HG03469 (cell line): ENCODE measurements around the gene SUGP2.

Experiments
- ATAC-seq: cut with Tn5 transposase; IDR thresholded peaks from one replicate; pipeline ENCODE4 v1.9.1; 2021; ENCODE audit warnings: mild to moderate bottlenecking, moderate library complexity, moderate number of reproducible peaks; ENCODE audit not compliant: unreplicated experiment

Gene SUGP2

DNA sequence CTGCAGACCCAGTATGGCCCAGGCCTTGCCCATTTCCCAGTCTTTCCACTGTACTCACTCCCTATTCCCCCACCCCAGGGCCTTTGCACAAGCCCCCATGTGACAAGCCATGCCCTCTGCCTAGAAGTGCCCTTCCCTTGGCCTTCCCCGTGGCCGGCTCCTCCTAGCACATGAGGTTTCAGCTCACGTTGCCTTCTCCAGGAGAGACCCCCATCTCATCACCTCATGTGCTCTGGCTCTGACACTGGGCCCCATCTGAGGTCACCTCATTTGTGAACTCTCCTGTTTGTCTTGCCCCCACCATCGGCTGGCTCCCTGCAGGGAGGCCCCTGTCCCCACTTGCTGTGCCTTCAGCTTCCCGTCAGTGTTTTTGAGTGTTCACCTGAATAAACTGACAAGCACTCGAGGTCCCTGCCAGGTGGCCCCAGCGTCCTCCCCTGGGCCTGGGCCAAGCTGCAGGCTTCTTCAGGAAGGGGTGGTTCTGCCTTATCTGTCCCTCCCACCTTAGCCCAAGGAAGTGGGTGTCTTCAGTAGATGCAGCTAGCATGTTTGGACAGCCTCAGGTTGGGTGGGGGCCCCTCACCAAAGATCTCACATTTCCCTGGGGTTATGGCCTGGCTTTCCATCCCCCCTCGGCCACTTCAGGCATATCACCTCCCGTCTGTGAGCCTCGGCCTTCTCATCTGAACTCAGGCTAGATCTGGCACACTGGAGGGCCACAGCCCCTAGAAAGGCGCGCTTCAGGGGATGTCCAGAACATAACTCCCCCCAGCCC is 26.7 kb upstream of the SUGP2 start:
- no peak for ATAC-seq

DNA sequence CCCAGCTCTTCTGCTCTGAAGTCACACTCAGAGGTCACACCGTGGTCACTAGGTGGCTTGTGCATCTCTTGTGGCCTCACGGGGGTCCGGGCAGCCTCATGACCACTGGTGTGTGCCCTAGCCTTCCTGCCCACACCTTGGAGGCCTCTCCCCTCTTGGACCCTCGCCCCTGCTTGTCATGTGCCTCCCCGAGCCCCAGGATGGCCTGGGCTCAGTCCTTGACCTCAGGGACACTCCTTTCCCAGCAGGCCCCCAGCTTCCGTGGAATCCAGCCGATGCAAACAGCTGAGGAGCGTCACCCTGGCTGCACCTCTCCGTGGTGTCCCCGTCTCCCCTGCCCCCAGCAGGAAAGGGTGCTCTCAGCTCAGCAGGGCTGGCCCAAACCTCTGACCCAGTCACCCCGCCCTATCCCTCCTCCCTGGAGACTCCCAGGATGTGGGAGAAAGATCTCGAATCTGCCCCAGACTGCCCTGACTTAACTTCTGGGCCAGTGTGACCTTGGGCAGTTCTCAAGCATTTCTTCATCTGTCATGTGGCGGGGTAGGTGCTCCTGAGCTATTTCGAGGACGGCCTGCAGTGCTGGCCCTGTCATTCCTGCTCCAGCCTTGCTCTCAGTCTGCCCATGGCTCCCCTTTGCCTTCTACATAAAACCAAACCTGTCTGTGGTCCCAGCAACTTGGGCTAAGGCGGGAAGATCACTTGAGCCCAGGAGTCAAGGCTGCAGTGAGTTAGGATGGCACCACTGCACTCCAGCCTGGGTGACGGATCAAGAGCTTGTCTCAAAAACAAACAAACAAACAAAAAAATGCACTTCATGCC is 25.9 kb upstream of the SUGP2 start:
- ATAC-seq, result no peak

DNA sequence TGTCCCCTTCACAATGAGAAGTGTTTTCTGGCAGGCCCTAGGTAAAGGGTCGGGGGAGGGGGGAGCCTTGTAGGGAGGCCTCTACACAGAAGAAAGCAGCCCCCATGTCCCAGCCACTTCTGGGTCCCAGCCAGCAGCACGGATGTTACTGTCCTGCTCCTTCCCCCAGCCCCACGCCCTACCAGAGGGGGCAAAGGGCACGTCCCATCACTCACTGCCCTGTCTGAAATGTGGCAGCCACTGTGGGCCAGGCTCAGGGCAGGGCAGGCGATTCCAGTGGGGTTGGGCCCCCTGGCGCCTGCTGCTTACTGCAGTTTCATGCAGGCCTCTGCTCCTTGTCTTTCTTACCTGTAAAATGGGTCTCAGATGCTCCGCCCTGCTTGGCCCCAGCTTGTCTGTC is 24.4 kb upstream of the SUGP2 start:
- ATAC-seq, result no peak

DNA sequence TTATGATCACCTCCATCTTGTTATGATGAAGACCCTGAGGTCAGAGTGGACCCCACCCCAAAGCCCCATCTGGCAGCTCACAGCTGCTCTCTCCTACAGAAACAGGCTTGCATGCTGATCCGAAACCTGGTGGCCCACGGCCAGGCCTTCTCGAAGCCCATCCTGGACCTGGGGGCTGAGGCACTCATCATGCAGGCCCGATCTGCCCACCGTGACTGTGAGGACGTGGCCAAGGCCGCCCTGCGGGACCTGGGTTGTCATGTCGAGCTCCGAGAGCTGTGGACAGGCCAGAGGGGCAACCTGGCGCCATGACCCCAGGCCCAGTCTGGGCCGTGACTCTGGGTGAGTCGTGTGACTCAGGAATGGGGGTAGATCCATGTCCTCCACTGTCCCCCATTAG is 24.0 kb upstream of the SUGP2 start:
- ATAC-seq, result no peak

DNA sequence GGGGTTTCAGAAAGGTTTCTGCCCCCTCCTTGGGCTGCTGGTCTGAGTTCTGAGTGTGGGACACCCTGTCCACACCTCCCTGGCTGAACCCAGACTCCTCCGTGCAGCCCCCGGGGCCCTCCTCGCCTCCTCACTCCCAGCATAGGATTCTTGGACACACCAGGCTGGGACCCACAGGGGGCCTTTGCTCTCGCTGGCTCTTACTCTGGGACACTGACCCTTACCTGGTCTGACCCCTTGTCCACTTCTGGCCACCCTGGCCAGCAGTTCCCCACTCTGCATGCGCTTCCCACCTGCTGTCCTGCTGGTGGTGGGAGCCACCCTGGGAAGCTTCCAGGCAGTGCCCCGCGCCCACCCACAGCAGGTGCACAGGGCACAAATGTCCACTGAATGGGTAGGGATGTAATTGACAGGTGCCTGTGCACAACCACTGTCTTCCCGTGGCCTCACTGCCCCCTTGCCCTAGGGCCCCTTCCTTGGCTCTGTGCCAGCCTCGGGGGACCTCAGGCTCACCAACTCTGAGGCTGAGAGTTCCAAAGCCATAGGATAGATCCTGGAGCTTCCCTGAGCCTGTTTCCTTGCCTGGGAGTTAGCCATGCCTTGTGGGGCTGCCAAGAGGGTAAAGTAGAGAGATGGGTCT is 23.4 kb upstream of the SUGP2 start:
- ATAC-seq, result no peak

DNA sequence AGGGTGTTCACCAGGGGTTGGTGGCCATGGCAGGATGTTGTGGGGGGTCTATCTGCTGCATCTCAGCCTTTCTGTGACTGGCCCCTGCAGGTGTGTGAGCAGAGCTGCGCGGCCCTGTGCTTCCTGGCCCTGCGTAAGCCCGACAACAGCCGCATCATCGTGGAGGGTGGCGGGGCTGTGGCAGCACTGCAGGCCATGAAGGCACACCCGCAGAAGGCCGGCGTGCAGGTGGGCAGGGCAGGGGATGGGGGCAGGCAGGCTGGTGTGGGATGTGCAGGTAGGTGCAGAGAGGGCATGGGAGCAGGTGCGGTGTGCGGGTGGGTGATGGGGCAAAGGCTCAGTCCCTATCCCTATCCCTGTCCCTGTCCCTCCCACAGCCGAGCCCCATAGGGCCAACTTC is 22.4 kb upstream of the SUGP2 start:
- no peak for ATAC-seq

DNA sequence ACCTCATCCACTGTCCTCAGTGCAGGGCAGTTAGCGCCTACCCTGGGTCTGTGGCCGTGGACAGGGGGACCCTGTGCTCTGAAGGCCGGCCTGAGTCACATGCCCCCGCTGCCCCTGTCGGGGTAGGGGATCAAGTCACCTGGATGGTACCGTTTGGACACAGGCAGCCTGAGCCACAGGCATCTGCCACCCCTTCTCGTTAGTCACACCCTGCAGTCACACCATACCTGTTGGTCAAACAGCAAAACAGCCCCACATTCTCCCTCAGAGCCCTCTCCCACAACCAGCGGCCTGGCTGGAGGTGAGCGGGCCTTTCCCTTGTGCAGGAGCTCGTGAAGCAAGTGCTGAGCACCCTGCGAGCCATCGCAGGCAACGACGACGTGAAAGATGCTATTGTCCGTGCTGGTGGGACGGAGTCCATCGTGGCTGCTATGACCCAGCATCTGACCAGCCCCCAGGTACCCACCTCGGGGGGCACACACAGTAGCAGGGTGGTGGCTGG is 21.7 kb upstream of the SUGP2 start:
- ATAC-seq, result no peak

DNA sequence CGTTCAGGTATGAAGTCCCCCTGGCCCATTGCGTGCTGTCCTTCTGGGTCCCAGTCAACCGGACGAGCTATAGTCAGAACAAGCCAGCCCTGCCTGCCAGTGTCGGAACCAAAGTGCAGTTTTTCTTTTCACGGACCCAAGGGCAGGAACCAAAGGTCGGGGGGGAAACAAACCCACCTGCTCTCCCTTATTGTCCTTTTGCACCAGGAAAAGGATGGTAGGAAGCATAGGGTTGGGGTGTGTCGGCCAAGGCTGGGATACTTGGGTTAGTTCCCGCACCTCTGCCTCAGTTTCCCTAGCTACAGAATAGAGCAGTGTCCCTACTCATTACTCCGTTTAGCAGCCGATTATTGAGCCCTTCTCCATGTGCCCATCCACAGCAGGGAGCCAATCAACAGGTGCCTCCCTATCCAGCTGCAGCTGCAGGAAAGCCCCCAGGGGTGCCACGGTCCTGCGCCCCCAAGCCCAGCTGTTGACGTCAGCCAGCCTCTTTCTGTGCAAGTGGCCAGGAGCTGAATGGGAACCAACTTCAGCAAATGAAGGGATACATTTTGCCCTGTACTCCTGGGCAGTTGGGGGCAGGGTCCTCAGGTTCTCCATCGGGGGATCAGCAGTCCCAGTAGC is 21.1 kb upstream of the SUGP2 start:
- ATAC-seq, result no peak

DNA sequence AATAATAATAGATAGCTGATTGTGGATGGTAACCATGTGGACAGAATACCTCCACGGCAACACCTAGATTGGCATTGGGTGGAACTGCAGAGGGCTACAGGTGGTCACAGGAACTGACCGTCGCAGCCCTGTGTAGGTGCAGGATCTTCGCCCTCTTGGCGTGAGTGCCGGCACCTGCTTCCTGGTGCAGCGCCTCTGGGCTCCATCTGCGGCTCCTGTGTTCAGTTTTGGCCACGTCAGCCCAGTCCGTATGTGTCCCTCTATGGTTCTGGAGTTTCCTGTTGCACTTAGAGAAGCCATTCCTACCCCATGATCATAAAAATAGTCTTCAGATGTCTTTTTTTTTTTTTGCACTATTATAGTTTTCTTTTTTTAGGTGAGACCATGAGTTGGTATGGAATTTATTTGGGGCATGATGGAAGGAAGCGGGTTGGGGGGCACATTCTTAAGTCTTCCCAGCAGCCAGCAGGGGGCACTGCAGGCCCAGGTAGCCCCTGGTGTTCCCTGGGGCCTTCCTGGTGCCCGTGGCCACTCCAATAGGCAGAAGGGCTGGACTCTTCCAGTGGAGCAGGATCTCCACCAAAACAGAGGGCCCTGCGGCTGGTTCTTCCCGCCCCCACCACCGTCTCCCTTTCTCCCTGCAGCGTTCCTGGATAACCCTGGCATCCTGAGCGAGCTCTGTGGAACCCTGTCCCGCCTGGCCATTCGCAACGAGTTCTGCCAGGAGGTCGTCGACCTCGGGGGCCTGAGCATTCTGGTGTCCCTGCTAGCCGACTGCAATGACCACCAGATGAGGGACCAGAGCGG is 20.4 kb upstream of the SUGP2 start:
- ATAC-seq, result no peak

DNA sequence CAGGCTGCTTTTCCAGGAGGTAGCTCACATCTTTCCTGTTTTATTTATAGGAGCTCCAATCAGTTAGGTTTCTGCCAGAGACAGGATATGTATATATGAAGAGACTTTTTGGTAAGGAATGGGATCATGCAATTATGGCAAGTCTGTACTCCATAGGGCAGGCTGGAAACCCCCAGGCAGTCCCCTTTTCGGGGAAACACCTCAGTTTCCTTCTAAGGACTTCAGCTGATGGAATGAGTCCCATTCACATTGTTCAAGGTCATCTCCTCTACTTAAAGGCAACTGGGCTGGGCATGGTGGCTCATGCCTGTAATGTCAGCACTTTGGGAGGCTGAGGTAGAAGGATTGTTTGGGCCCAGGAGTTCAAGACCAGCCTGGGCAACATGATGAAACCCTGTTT is 19.6 kb upstream of the SUGP2 start:
- ATAC-seq, result no peak

DNA sequence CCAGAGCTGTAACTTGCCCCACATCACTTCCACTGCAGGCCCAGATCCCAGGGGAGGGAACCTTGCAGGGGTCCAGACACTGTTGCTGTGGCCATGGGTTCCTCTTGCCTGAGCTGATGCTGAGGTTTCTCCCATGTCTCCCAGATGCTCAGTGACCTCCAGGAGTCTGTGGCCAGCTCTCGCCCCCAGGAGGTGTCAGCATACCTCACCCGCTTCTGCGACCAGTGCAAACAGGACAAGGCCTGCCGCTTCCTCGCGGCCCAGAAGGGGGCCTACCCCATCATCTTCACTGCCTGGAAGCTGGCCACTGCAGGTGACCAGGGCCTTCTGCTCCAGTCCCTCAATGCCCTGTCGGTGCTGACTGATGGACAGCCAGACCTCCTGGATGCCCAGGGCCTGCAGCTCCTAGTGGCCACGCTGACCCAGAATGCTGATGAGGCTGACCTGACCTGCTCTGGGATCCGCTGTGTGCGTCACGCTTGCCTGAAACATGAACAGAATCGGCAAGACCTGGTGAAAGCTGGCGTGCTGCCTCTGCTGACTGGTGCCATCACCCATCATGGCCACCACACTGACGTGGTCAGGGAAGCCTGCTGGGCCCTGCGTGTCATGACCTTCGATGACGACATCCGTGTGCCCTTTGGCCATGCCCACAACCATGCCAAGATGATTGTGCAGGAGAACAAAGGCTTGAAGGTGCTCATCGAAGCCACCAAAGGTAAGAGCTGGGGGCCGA is 18.3 kb upstream of the SUGP2 start:
- no peak for ATAC-seq

DNA sequence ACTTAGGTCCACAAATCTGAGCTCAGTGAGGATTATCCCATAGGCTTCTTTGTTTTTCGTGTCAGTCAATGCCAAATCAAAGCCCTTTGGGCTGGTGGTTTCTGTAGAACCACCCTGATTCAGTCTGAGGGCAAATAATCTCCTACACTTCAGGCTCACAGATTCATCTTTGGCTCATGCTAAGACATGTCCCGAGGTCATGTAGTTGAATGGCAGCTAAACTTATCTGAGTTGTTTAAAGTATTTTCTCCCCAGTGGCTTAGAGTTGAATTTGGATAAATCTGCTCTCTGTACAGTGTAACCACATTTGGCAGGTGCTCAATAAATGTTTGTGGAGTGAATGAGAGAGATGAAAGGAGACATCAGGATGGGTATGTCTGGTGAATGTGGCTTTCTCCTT is 17.4 kb upstream of the SUGP2 start:
- no peak for ATAC-seq

DNA sequence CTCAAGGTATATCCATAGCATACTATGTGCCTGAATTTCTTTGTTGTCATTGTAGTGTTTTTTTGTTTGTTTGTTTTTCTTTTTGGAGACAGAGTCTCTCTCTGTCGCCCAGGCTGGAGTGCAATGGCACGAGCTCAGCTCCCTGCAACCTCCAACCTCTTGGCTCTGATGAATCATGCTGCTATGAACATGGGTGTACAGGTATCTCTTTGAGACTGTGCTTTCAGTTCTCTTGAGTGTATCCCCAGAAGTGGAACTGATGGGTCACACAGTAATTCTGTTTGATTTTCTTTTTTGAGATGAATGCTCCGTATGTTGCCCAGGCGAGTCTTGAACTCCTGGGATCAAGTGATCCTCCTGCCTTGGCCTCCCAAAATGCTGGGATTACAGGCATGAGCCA is 16.8 kb upstream of the SUGP2 start:
- no peak for ATAC-seq

DNA sequence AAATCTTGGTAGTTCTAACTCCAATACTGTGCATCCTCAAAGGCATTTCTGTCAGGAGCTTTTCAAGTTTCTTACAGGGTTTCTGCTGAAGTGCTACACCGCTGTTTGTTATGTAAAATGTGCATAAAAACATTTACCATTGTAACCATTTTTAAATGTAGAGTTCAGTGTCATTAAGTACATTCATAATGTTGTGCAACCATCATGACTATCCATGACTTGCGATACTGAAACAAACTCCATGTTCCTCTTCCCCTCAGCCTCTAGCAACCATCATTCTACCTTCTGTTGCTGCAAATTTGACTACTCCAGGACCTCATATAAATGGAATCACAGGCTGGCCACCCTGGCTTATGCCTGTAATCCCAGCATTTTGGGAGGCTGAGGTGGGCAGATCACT is 16.1 kb upstream of the SUGP2 start:
- ATAC-seq, result no peak

DNA sequence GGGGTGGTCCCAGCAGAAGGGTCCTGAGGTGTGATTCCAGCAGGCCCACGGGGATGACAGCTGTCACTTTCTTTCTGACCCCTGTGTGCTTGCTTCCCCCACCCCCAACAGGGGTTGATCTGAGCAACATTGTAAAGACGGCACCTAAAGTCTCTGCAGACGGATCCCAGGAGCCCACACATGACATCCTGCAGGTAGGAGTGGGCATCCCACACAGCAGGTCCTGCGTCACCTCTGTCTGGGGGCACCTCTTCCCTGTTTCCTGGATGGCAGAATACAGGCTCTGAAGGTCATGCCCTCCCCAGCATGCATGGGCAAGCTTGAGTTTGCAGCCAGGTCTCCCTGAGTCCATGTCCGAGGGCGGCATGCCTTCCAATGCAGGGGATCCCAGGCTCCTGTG is 10.6 kb upstream of the SUGP2 start:
- no peak for ATAC-seq

DNA sequence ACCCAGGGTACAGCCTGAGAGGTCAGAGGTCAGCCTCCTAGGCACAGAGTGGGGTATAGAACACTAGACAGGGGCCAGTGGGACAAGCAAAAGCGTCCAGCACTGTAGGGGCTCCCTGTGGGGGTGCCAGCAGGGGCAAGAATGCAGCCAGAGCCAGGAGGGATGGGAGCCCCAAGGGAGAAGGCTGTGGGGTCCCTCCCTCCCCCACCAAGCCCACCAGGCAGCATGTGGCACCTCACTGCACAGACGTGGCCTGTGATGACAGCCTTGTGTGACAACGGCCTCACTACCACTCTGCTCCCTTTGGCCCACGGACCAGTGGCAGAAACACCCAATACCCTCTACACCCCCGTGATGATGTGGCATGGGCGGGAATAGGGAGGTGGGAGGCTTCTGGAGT is 10.2 kb upstream of the SUGP2 start:
- ATAC-seq, result no peak

DNA sequence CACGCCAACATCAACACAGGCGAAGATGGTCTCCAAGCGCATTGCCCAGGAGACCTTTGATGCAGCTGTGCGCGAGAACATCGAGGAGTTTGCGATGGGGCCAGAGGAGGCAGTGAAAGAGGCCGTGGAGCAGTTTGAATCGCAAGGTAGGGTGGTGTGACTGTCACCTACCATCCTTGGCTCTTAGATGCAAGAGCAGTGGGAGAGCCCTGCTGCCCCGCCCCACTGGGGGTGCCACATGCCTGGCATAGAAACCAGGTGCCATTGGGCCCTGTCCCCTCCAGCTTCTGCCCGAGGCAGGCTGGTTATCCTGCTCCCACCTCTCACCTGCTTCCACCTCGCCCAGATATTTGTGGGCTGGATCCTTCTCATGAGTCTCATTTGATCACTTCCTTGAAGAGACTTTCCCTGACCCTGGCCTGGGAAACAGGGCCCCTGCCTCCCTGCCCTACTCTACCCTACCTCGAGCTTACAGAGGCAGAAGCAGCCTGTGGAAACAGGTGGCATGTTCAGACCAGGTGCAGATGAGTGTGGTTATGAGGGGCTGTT is 9.5 kb upstream of the SUGP2 start:
- no peak for ATAC-seq

DNA sequence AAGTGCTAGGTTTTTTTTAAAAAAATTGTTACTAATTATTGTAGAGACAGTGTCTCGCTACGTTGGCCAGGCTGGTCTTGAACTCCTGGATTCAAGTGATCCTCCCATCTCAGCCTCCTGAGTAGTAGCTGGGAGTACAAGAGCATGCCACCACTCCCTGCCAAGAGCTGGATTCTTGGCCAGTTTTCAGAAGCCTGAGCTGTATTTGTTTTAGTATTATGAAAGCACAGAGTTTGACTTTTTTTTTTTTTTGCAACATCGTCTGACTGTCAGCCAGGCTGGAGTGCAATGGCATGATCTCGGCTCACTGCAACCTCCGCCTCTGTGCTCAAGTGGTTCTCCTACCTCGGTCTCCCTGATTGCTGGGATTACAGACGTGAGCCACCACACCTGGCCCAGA is 7.1 kb upstream of the SUGP2 start:
- ATAC-seq, result no peak

DNA sequence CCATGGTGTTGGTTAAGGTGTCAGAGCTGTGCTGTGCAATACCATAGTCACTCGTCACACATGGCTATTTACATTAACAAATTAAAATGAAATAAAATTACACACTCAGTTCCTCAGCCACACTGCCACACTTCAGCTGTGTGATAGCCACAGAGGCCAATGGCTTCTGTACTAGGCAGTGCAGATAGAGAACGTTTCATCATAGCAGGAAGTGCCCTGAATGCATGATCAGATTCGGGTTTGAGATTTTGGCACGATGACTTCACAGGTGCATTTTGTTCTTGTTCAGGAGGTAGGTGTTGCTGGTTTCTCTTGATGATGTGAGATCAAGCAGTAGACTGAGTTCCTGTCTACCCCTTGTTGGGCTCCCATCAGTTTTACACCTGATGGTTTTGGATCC is 6.6 kb upstream of the SUGP2 start:
- no peak for ATAC-seq
